DMS53 treated with DMSO at 0.1 percent for 48 hours (cell line): ENCODE measurements around the gene HMOX2.

ENCODE experiments used
- DNase-seq: peaks from one replicate; lab custom pipeline; 2025; ENCODE audit not compliant: unreplicated experiment; lab: John Stamatoyannopoulos, UW

HMOX2 gene

DNA sequence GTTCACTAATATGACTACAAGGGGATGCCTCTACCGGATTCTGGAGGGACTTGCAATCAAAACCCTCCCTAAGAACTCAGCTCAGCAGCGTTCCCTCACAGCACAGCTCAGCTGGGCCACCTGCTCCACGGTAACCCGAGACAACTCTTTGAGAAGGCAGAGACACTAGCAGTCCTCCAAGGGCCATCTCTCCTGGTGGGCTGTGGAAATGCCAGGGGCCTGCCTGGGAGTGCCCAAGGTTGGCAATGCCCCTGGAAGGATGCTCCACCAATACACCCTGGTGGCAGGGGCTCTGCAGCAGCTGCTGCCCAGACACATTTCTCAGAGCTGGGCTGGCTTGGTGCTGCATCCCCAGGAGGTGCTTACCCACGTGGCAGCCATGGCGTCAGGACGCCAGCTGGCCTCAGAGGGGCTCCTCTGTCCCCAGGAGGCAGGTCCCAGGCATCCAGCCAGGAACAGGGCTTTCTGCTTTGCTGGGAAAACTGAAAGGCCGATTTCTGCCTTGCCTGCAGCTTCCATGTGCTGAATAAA, 45.9 kb downstream of the HMOX2 start:
- no peak for DNase-seq

- no peak for DNase-seq
Measured at GRCh38 chr16:4523686-4524085, 47.5 kb downstream of the HMOX2 start.

- no peak for DNase-seq
Measured at GRCh38 chr16:4524571-4524970, 48.4 kb downstream of the HMOX2 start.

- no peak for DNase-seq
Measured at GRCh38 chr16:4525069-4525468, 48.9 kb downstream of the HMOX2 start.

GRCh38 chr16:4525634-4526277, 49.6 kb downstream of the HMOX2 start:
- no peak for DNase-seq

- DNase-seq, result no peak
Measured at GRCh38 chr16:4529085-4530060, 53.2 kb downstream of the HMOX2 start.

GRCh38 chr16:4531811-4532210, 55.6 kb downstream of the HMOX2 start:
- DNase-seq, result no peak

DNA sequence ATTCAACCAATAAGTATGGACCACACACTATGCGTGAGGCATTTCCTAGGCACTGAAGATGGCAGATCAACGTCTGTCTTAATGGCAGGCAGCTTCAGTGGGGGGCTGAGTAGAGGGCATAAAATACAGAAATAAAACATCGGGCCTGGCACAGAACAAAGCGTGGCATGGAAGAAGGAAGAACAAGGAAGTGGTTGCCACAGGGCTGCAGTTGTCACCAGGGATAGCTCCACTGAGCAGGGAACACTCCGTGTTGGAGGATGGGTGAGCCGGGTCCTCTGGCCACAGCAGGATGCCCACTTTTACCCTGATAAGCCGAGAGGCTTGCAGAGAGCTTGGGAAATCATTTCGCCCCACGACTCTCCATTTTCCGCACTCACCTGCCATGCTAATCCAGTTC, 56.0 kb downstream of the HMOX2 start:
- no peak for DNase-seq

GRCh38 chr16:4533490-4533889, 57.3 kb downstream of the HMOX2 start:
- no peak for DNase-seq

DNA sequence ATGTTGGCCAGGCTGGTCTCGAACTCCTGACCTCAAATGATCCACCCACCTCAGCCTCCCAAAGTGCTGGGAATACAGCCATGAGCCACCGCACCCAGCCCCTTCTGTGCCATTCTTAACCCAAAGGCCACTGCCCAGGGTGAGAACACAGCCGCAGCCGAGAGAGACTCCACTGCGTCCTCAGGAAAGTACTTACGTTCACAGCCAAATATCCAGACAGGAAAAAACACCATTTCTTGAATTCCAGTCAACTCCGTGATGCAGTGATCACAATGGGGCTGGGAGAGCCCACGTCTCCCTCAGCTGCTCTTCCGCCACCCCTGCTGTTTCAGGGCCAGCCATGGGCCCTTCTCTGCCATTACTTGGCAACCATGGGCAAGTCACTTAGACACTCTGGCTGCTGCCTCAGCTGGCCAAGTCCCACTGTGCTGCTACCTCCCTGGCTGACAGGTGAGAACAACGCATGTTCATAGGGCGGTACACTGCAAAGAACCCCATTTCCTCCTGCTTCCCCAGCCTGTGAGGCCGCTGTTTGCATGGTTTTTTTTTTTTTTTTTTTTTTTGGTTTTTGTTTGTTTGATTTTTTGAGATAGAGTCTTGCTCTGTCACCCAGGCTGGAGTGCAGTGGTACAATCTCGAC, 58.1 kb downstream of the HMOX2 start:
- no peak for DNase-seq

DNA sequence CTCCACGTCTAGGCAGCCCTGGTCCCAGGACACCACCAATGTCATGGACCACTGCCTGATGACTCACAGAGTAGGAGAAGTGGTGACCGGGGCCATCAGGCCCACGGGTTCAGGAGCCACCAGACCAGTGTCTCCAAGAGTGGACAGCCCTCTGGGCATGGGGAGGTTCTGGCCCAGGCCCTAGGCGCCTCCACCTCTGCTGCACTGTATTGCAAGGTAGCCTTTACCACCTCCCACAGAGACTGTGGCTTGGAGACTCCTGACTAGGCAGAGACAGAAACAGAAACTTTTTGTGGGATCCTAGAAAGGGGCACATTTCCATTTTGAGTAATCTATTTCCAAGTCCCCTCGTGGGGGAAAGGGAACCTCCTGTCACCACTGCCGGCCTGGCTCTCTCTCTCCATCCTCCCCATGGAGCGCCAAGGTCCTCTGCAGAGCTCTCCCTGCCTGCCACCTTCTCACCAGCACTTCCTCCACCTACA, 59.5 kb downstream of the HMOX2 start:
- no peak for DNase-seq

- no peak for DNase-seq
Measured at GRCh38 chr16:4536391-4537106, 60.4 kb downstream of the HMOX2 start.

DNA sequence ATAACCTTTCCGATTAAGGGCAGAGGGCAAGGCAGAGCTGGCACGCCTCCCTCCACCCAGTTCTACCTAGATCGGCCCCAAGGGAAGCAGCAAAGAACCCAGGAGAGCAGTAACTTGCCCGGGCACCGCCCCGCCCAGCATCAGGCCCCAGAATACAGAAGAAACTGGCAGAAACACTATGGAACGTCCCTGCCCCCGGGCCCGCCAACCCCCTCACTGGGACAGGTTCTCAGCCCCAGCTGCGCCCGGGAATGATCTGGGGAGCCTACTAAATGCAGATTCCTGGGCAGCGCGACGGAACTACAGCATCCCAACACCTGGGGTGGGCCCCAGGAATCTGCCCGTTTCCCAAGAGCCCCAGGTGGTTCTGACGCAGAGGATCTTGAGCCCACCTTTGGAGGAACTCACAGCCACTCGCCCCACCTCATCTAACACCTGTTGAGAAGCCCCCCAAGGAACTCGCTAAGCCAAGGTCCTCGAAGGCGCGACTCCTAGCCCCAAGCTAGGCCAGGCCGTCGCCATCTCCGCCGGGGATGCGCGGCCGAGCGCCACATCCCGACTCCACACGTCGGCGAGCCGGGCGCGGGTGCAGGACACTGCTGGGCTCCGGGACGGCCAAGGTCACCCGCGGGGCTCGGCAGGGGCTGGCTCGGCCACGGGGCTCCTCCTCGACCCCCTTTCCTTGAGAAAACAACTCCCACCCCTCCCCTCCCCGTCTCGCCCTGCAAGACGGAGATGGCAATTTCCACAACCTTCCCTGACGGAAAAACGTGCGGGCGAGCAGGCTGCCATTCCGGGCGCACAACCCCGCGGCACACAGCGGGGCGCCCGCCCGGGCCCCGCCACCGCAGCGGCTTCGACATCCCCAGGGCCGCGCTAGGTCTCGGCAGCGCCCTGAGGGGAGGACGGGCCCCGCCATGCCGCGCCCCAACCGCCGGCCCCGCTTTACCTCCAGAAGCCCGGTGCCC, 61.5 kb downstream of the HMOX2 start:
- no peak for DNase-seq

DNA sequence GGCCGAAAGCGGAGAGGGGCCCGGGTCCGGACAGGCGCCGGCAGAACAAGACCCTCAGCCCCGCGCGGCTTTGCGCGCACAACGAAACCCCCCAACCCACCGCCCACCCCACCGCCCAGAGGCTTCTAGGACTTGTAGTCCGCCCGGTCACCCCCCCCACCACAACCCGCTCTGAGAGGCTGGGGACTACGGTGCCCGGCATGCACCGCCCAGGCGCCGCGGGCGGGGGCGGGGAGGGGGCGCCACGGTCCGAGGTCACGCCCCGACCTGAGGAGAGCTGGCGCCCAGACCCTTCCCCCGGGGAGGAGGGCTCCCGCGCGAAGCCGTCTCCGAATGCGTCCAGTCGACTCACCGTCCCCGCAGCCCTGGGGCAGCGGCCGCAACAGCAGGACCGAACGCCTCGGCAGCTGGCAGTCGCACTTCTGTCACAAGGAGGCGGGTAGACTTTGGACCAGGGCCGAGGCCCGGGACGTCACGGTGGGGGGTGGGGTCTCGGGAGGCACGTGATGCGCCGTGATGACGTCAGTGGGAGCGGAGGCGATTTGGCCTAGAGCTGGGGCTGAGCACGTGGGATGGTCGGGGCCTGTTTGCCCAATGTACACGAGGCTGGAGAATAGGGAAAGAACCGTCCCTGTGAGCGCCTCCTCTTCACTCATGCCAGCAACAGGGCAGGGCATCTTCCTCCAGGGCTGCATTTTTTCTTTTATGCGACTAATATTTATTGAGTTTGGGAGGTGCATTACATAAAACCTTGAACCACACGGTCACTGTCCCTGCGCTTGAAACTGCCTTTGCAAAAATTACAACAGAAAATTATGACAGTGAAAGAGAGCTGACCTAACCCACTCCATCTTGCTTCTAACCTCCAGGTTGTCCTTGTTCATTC, 62.4 kb downstream of the HMOX2 start, which contains the start of gene CDIP1:
Gene CDIP1, minus strand, starts transcription at position 424 of the 886 bp plus-strand sequence. CDS start 24,643 bp downstream, outside the sequence.
- peak; percentile 80 for DNase-seq

GRCh38 chr16:4539716-4540284, 63.6 kb downstream of the HMOX2 start:
- no peak for DNase-seq

- no peak for DNase-seq
Measured at GRCh38 chr16:4544473-4544872, 68.3 kb downstream of the HMOX2 start.

GRCh38 chr16:4548124-4548523, 71.9 kb downstream of the HMOX2 start:
- DNase-seq, result no peak

GRCh38 chr16:4550591-4550990, 74.4 kb downstream of the HMOX2 start:
- DNase-seq, result no peak
